Small intestine (tissue), 7 donors: ENCODE results near the gene PCDH15. TPM values are rescaled to one million over a fixed set of nuclear protein-coding genes. Genes with fewer than 3 reads are reported as not detected.

ENCODE experiments used
- DNase-seq, 2 donors: peaks; one replicate each; pipeline versions ENCODE4 v3.0.0 to v3.0.0-alpha.2; 2013
- FAIRE-seq: peaks from 2 replicates; lab custom pipeline; 2012; peaks lifted over from hg19 to GRCh38; lab: Jason Lieb, UNC
- H3K27ac ChIP-seq, 3 donors: one replicate each; pipeline ENCODE4 v1.5.1; 2013; ENCODE audit warnings: low read length in 2 of 3, mild to moderate bottlenecking in 2 of 3, control low read depth in 1 of 3, inconsistent platforms in 1 of 3, low read depth in 1 of 3, moderate library complexity in 1 of 3
- H3K27me3 ChIP-seq, 3 donors: one replicate each; pipeline ENCODE4 v1.6.1; 2013; ENCODE audit warnings: low read length in 3 of 3, inconsistent platforms in 1 of 3; ENCODE audit not compliant: control insufficient read depth in 3 of 3, insufficient read depth in 3 of 3
- H3K36me3 ChIP-seq, 3 donors: one replicate each; pipeline ENCODE4 v1.6.1; 2013; ENCODE audit warnings: low read length in 3 of 3, inconsistent platforms in 1 of 3, low read depth in 1 of 3, mild to moderate bottlenecking in 1 of 3, moderate library complexity in 1 of 3; ENCODE audit not compliant: control insufficient read depth in 3 of 3, insufficient read depth in 2 of 3
- H3K4me1 ChIP-seq, 3 donors: one replicate each; pipeline ENCODE4 v1.6.1; 2013; ENCODE audit warnings: low read length in 2 of 3, inconsistent platforms in 1 of 3, low read depth in 1 of 3, mild to moderate bottlenecking in 1 of 3, moderate library complexity in 1 of 3; ENCODE audit not compliant: control insufficient read depth in 3 of 3, insufficient read depth in 2 of 3
- H3K4me3 ChIP-seq, 3 donors: one replicate each; pipeline ENCODE4 v1.5.1; 2013; ENCODE audit warnings: low read length in 3 of 3, control low read depth in 1 of 3, inconsistent platforms in 1 of 3, low read depth in 1 of 3, mild to moderate bottlenecking in 1 of 3, moderate library complexity in 1 of 3
- H3K9me3 ChIP-seq, 2 donors: one replicate each; pipeline ENCODE4 v1.6.1; 2013; ENCODE audit warnings: low read depth in 1 of 2, low read length in 1 of 2; ENCODE audit not compliant: control insufficient read depth in 2 of 2, insufficient read depth in 1 of 2
- WGBS, 3 donors: extraction: QIAGEN DNeasy Blood & Tissue Kit; methylation state at CpG; one replicate each; pipeline ENCODE4 v1.1.7; 2013; 5-methylcytosine and 5-hydroxymethylcytosine counted together
- polyA plus RNA-seq, 4 donors: library from polyadenylated mRNA; stranded (reverse) in 3 of 4; unstranded in 1 of 4; fragments of 200-250 nt in 3 of 4; fragments of 120-200 nt in 1 of 4; gene quantifications; one replicate each; pipeline versions ENCODE4 v1.2.1 to v1.2.3, GENCODE V29; 2013
- donor health status: healthy with polysubstance abuse.
- donor health status: control.
- donor health status: control.
- donor health status: Bipolar disorder and iron deficiency.
- donor health status: healthy.

Gene PCDH15
- polyA plus RNA-seq, 4 donors = 0.12 to 0.21 TPM; not detected in 2

- H3K27me3 ChIP-seq = no peaks in the 10 kb centered on the region
- WGBS, 3 donors = 32 to 52% (median 47%) methylated on average over 1 of the region's 1 CpG
- no peaks in the 10 kb centered on the region for H3K4me1 ChIP-seq
- no peaks in the 10 kb centered on the region for H3K36me3 ChIP-seq
- FAIRE-seq = no peak
- no peak for DNase-seq
- H3K9me3 ChIP-seq = no peaks in the 10 kb centered on the region
- H3K4me3 ChIP-seq = no peak overlapping the region
- H3K27ac ChIP-seq = no peak overlapping the region
Observed at GRCh38 chr10:54799506-54799905, 1.5 kb downstream of the PCDH15 start.

- DNase-seq = no peak
- Histone ChIP-seq H3K4me3 (no peak overlapping the region), H3K27me3 (no peaks in the 10 kb centered on the region), H3K36me3 (no peaks in the 10 kb centered on the region), H3K4me1 (no peaks in the 10 kb centered on the region), H3K9me3 (no peaks in the 10 kb centered on the region), H3K27ac (no peak overlapping the region)
- 40 to 64% (median 42%) methylated on average over 9 of the region's 9 CpGs for WGBS, 3 donors
- FAIRE-seq = no peak
Observed at GRCh38 chr10:54797636-54798321, 3.3 kb downstream of the PCDH15 start.

GRCh38 chr10:54796881-54797280 is 4.2 kb downstream of the PCDH15 start:
- Histone ChIP-seq H3K4me3 (no peak overlapping the region), H3K27me3 (no peaks in the 10 kb centered on the region), H3K4me1 (no peaks in the 10 kb centered on the region), H3K9me3 (no peaks in the 10 kb centered on the region), H3K36me3 (no peaks in the 10 kb centered on the region), H3K27ac (no peak overlapping the region)
- FAIRE-seq (no peak), DNase-seq (no peak)
- WGBS, 3 donors = 75 to 85% (median 85%) methylated on average over 3 of the region's 3 CpGs

- H3K36me3 ChIP-seq = no peaks in the 10 kb centered on the region
- H3K27ac ChIP-seq = no peak overlapping the region
- FAIRE-seq (no peak), DNase-seq (no peak)
- 87 to 91% (median 90%) methylated on average over 4 of the region's 4 CpGs for WGBS, 3 donors
- H3K4me3 ChIP-seq = no peak overlapping the region
- H3K9me3 ChIP-seq = no peaks in the 10 kb centered on the region
- H3K27me3 ChIP-seq = no peaks in the 10 kb centered on the region
- no peaks in the 10 kb centered on the region for H3K4me1 ChIP-seq
Observed at GRCh38 chr10:54776622-54777021, 24.4 kb downstream of the PCDH15 start.

GRCh38 chr10:54772468-54773122 is 28.4 kb downstream of the PCDH15 start:
- no peak for DNase-seq
- H3K27me3 ChIP-seq = no peaks in the 10 kb centered on the region
- 72 to 76% (median 73%) methylated on average over 6 of the region's 6 CpGs for WGBS, 3 donors
- H3K27ac ChIP-seq = no peak overlapping the region
- no peaks in the 10 kb centered on the region for H3K9me3 ChIP-seq
- no peaks in the 10 kb centered on the region for H3K4me1 ChIP-seq
- no peaks in the 10 kb centered on the region for H3K36me3 ChIP-seq
- FAIRE-seq = no peak
- no peak overlapping the region for H3K4me3 ChIP-seq

- Histone ChIP-seq H3K4me3 (no peak overlapping the region), H3K9me3 (no peaks in the 10 kb centered on the region), H3K27ac (no peak overlapping the region), H3K36me3 (no peaks in the 10 kb centered on the region), H3K4me1 (no peaks in the 10 kb centered on the region), H3K27me3 (no peaks in the 10 kb centered on the region)
- FAIRE-seq (no peak), DNase-seq (no peak)
- WGBS, 3 donors = 51 to 63% (median 59%) methylated on average over 2 of the region's 2 CpGs
Observed at GRCh38 chr10:54769051-54769450, 32.0 kb downstream of the PCDH15 start.

GRCh38 chr10:54758791-54759190 is 42.2 kb downstream of the PCDH15 start:
- H3K4me3 ChIP-seq = no peak overlapping the region
- no peaks in the 10 kb centered on the region for H3K27me3 ChIP-seq
- no peaks in the 10 kb centered on the region for H3K9me3 ChIP-seq
- H3K4me1 ChIP-seq = no peaks in the 10 kb centered on the region
- DNase-seq = no peak
- no peak for FAIRE-seq
- no peaks in the 10 kb centered on the region for H3K36me3 ChIP-seq
- WGBS, 3 donors = 11 to 37% (median 16%) methylated on average over 2 of the region's 2 CpGs
- no peak overlapping the region for H3K27ac ChIP-seq

- Histone ChIP-seq H3K36me3 (no peaks in the 10 kb centered on the region), H3K27me3 (no peaks in the 10 kb centered on the region), H3K9me3 (no peaks in the 10 kb centered on the region), H3K4me3 (no peak overlapping the region), H3K27ac (no peak overlapping the region), H3K4me1 (no peaks in the 10 kb centered on the region)
- FAIRE-seq (no peak), DNase-seq (no peak)
- 50 to 65% (median 56%) methylated on average over 1 of the region's 1 CpG for WGBS, 3 donors
Observed at GRCh38 chr10:54749623-54750022, 51.4 kb downstream of the PCDH15 start.
